Prostate gland (tissue), 2 donors: ENCODE results near the gene LHPP. TPM values are rescaled to one million over a fixed set of nuclear protein-coding genes. Genes with fewer than 3 reads are reported as not detected.

ENCODE experiments used
- DNase-seq: peaks from one replicate; pipeline ENCODE4 v3.0.0-alpha.2; 2019; ENCODE audit warnings: low spot score
- H3K27ac ChIP-seq, 2 donors: fragments of 200-600 bp; sonication (generic); 2 replicates each; pipeline ENCODE4 v1.5.1; 2017 to 2019
- H3K27me3 ChIP-seq: fragments of 200-600 bp; sonication (generic); replicated peaks from 2 replicates; pipeline ENCODE4 v1.5.1; 2019; ENCODE audit not compliant: insufficient read depth
- H3K36me3 ChIP-seq, 2 donors: fragments of 200-600 bp; sonication (generic); 1 replicate in 1 of 2; 2 replicates in 1 of 2; pipeline versions ENCODE4 v1.5.1 to v1.8.1; 2017 to 2019
- H3K4me1 ChIP-seq: fragments of 200-600 bp; sonication (generic); replicated peaks from 2 replicates; pipeline ENCODE4 v1.5.1; 2019
- H3K4me3 ChIP-seq, 2 donors: fragments of 200-600 bp; sonication (generic); 2 replicates each; pipeline ENCODE4 v1.5.1; 2017 to 2019
- H3K9me3 ChIP-seq: fragments of 200-600 bp; sonication (generic); 2 replicates; pipeline ENCODE4 v1.5.1; 2017
- POLR2A ChIP-seq: fragments of 450-650 bp; IDR thresholded peaks from one replicate; pipeline ENCODE4 v1.6.1; 2016; ENCODE audit warnings: antibody characterized with exemption, mild to moderate bottlenecking
- POLR2AphosphoS5 ChIP-seq: sonication (generic); formaldehyde crosslinking; IDR thresholded peaks from one replicate; pipeline ENCODE4 v1.6.1; 2017; ENCODE audit warnings: antibody characterized with exemption
- WGBS: methylation state at CpG from one replicate; pipeline ENCODE4 v1.1.5; 2018; 5-methylcytosine and 5-hydroxymethylcytosine counted together
- intact Hi-C: fragments of 100-400 bp; cut with DNase I; formaldehyde crosslinking; loops from one replicate; pipeline ENCODE4 v1.14.2; 2022
- total RNA-seq, 2 donors: library from RNA; depleted of rRNA; stranded (reverse); fragments of >200 nt; gene quantifications; one replicate each; pipeline ENCODE4 v1.1.0, GENCODE V29; 2016
- TF ChIP-seq, protein P1 (sequence below), 4 experiments: fragments of 200-600 bp in 2 of 4; fragments of 450-650 bp in 2 of 4; sonication (generic) in 2 of 4; IDR thresholded peaks; 1 replicate in 3 of 4; 2 replicates in 1 of 4; pipeline ENCODE4 v1.5.1; 2016 to 2019; ENCODE audit warnings: antibody characterized with exemption in 4 of 4, mild to moderate bottlenecking in 2 of 4, moderate library complexity in 2 of 4

The LHPP gene
- total RNA-seq, 2 donors from 2014 or later = 21.9 to 43.3 TPM

DNA sequence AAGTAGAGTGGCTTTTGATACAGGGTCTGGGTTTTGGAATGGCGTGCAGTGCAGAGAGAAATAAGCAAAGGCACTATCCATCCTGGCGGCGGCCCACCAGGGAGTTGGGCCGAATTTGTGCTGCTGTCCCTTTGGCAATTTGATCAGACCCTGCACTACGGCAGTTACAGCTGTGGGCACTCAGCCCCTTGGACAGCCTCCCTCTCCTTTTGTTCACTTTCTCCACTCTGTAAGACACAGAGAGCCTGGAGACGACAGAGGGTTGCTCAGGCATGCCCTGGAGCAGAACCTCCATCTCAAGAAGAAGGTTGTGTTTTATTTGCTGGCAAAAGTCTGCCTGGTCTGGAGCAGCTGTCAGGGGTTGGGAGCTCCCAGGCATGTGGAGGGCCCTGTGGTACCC is 55.8 kb downstream of the LHPP start:
- no peak for DNase-seq
- no peak overlapping the region for H3K27ac ChIP-seq
- 49% methylated on average over 6 of the region's 6 CpGs for whole genome bisulfite sequencing

DNA sequence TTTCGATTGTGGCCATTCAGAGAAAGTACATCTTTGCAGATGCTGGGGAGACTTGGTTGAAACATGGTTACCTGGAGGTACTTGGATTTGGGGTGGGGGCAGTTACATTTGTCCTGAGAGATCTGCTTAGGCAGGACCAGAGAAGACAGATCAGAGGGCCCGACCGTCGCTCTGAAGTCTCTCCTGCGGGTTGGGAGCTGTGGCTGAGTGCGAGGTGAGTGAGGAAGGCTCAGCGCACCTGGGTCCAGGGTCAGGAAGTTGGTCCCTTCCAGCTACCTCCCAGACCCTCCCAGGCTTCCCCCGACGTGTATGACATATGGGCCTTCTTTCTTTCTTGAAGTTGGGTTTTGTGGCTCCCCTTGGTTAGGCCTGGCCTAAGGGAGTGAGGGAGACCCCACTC is 56.3 kb downstream of the LHPP start:
- no peak for DNase-seq
- 94% methylated on average over 9 of the region's 9 CpGs for WGBS
- Histone ChIP-seq H3K27me3 (no peaks in the 10 kb centered on the region), H3K36me3 (no peaks in the 10 kb centered on the region), H3K27ac (no peak overlapping the region), H3K4me3 (no peak overlapping the region), H3K9me3 (no peaks in the 10 kb centered on the region), H3K4me1 (no peaks in the 10 kb centered on the region)
- intact Hi-C loops = no loop called here
- TF ChIP-seq, protein P1, sequence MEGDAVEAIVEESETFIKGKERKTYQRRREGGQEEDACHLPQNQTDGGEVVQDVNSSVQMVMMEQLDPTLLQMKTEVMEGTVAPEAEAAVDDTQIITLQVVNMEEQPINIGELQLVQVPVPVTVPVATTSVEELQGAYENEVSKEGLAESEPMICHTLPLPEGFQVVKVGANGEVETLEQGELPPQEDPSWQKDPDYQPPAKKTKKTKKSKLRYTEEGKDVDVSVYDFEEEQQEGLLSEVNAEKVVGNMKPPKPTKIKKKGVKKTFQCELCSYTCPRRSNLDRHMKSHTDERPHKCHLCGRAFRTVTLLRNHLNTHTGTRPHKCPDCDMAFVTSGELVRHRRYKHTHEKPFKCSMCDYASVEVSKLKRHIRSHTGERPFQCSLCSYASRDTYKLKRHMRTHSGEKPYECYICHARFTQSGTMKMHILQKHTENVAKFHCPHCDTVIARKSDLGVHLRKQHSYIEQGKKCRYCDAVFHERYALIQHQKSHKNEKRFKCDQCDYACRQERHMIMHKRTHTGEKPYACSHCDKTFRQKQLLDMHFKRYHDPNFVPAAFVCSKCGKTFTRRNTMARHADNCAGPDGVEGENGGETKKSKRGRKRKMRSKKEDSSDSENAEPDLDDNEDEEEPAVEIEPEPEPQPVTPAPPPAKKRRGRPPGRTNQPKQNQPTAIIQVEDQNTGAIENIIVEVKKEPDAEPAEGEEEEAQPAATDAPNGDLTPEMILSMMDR (IDR thresholded peaks at IDR 0.05) = no peak
- TF ChIP-seq POLR2A (no peak), POLR2AphosphoS5 (no peak)

More for the DNA sequence above, 55.8 kb downstream of the LHPP start:
- TF ChIP-seq POLR2AphosphoS5 (no peak), POLR2A (no peak)
- TF ChIP-seq, protein P1 (IDR thresholded peaks at IDR 0.05) = no peak
- Histone ChIP-seq H3K4me3 (no peak overlapping the region), H3K9me3 (no peaks in the 10 kb centered on the region), H3K27me3 (no peaks in the 10 kb centered on the region), H3K36me3 (no peaks in the 10 kb centered on the region), H3K4me1 (no peaks in the 10 kb centered on the region)
- intact Hi-C loops = no loop called here

DNA sequence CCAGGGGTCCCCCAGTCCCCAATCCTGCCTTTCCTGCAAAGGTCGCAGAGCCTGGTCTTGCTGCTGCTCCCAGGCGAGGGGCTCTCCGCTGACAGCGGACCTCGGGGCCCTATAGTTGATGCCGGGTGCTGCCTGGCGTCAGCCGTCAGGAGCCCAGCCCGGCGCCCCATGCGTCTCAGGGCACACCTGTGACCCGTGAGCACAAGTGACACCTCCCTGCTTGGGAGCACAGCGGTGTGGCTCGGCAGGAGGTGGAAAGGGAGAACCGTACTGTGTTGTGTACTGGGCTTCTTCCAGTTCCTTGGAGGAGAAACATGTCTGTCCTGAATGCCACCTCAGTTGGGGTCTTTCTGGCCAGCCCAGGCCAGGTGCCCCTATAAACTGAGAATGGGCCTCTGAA is 56.7 kb downstream of the LHPP start:
- 91% methylated on average over 14 of the region's 15 CpGs for WGBS
- intact Hi-C loops = no loop called here
- DNase-seq = no peak

DNA sequence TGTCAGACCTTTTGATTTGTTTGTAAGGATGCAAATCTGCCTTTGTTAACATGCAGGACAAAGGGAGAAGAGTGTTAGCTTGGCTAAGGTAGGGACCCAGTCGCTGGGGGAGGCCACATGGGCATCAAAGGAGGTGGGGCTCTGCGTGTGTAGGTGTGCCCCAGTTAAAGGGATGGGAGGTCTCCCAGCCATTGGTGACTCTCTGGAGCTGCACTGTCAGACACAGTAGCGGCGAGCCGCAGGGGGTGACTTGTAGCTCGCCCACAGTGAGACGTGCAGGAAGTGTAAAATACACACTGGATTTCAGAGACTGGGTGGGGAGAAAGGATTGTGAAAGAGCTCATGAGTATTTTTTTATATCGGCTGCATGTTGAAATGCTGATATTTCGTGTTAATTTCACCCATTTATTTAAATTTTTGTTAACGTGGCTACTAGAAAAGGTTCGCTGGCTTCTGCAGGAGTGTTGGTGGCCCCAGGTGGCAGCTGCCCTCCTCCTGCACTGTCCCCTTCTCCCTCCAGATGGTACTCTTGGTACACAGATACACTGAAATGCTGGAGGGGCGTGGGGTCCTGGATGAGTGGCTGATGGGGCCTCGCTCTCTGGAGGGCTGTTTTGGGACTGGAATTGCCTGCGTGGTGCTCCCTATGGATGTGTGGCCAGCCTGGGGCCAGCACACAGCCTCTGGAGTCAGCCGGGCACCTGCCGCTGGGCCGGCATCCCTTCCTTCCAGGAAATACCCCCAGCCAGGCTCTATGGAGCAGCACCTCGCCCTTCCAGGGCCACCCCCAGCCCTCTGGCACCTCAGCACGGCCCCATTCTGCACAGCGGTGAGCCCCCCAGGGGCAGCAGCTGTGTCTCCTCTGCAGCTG is 59.2 kb downstream of the LHPP start:
- H3K9me3 ChIP-seq = no peaks in the 10 kb centered on the region
- no peak overlapping the region for H3K4me3 ChIP-seq
- intact Hi-C loops = no loop called here
- no peaks in the 10 kb centered on the region for H3K27me3 ChIP-seq
- 91% methylated on average over 20 of the region's 20 CpGs for WGBS
- H3K27ac ChIP-seq = no peak overlapping the region
- H3K4me1 ChIP-seq = no peaks in the 10 kb centered on the region
- no peaks in the 10 kb centered on the region for H3K36me3 ChIP-seq
- TF ChIP-seq, protein P1 (IDR thresholded peaks at IDR 0.05) = no peak
- TF ChIP-seq POLR2A (no peak), POLR2AphosphoS5 (no peak)
- DNase-seq = no peak

More for the DNA sequence above, 56.7 kb downstream of the LHPP start:
- Histone ChIP-seq H3K27ac (no peak overlapping the region), H3K9me3 (no peaks in the 10 kb centered on the region), H3K27me3 (no peaks in the 10 kb centered on the region), H3K4me1 (no peaks in the 10 kb centered on the region), H3K4me3 (no peak overlapping the region), H3K36me3 (no peaks in the 10 kb centered on the region)
- TF ChIP-seq, protein P1 (IDR thresholded peaks at IDR 0.05) = no peak
- TF ChIP-seq POLR2AphosphoS5 (no peak), POLR2A (no peak)

DNA sequence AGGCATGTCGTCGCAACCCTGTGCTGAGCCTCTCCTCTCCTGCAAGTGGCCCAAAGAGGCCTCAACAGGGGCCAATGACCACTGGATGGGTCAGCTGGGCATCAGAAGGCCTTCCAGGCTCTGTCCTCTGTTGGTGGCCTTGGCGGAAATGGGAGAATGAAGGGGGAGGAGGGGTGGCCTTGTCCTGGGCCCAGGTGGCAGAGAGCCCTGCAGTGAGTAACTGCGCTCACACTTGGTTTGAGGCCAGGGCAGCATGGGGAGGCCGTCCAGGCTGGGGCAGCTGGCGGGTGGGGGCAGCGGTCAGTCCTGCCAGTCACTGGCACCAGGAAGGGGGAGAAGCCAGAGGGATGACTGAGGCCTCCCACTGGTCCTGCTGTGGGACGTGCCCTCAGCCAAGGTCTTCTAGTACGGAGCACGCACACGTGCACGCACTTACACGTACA is 59.8 kb downstream of the LHPP start:
- intact Hi-C loops = no loop called here
- no peak for DNase-seq
- TF ChIP-seq POLR2A (no peak), POLR2AphosphoS5 (no peak)
- TF ChIP-seq, protein P1 (IDR thresholded peaks at IDR 0.05) = no peak
- 90% methylated on average over 9 of the region's 13 CpGs for WGBS
- no peak overlapping the region for H3K4me3 ChIP-seq
- H3K9me3 ChIP-seq = no peaks in the 10 kb centered on the region
- H3K36me3 ChIP-seq = no peaks in the 10 kb centered on the region
- H3K27me3 ChIP-seq = no peaks in the 10 kb centered on the region
- no peak overlapping the region for H3K27ac ChIP-seq
- no peaks in the 10 kb centered on the region for H3K4me1 ChIP-seq
